ENCODE results near the gene PRKG2. TPM values are rescaled to one million over a fixed set of nuclear protein-coding genes. Genes with fewer than 3 reads are reported as not detected.

PRKG2 gene
- total and polyA plus RNA-seq, 2 donors (not counting 3 experiments of a cell fraction or from before 2014, with no cell fraction given), result not detected

DNA sequence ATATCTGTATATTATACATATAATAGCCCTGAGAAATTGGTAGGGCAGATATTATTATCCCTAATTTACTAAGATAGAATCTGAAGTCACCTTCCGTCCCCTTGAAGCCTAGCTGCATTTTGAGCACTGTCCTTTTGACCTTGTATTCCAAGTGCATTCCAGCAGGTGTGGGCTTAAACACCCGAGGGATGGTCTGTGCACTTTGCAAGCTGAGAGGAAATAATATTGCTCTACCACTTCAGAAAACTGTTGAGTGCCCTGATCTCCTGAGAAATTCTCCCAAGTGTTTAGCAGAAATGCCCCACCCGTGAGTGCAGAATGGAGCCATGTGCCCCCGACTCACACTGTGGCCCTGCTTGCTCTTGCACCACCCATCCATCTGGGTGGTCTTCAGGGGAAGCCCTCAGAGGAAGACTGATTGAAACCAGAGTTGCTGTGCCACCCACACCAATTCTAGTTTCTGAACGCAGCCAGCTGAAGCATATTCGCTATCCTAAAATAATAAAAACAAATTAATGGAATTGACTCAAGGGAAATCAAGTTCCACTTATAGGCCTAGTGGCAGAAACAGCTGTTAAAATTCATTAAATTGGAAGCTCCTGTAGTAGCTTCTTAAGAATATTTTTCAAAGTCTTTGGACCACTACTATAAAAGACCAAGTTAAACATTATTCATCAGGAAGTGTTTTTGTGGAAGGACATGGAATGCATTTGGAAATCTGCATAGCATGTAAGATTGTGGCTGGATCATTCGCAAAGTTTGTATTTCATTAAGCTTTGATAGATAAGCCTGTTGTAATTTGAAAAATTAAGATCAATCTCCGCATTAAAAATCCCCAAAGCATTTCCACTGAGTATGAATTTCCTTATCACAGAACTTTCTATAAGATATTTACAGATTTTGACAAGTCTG is 41.3 kb upstream of the PRKG2 start:
- FAIRE-seq, result no peak

More for the DNA sequence above, 41.3 kb upstream of the PRKG2 start:
- TF ChIP-seq FOS (IDR thresholded peaks at IDR 0.05; ENCODE audit: borderline replicate concordance, insufficient read depth, low read length), result no peak
- no peak for TF ChIP-seq JUN (IDR thresholded peaks at IDR 0.05; ENCODE audit: borderline replicate concordance, insufficient read depth, insufficient read length, low read depth)
- TF ChIP-seq GATA2 (IDR thresholded peaks at IDR 0.05; ENCODE audit: insufficient read depth, insufficient read length, low read depth, low read length), result no peak
- no peak for TF ChIP-seq EZH2 (IDR thresholded peaks at IDR 0.05; ENCODE audit: borderline replicate concordance, low read depth, low read length, severe bottlenecking)
- no peak for TF ChIP-seq POLR2A (IDR thresholded peaks at IDR 0.05; ENCODE audit: low read depth, low read length)
- TF ChIP-seq, protein P1, sequence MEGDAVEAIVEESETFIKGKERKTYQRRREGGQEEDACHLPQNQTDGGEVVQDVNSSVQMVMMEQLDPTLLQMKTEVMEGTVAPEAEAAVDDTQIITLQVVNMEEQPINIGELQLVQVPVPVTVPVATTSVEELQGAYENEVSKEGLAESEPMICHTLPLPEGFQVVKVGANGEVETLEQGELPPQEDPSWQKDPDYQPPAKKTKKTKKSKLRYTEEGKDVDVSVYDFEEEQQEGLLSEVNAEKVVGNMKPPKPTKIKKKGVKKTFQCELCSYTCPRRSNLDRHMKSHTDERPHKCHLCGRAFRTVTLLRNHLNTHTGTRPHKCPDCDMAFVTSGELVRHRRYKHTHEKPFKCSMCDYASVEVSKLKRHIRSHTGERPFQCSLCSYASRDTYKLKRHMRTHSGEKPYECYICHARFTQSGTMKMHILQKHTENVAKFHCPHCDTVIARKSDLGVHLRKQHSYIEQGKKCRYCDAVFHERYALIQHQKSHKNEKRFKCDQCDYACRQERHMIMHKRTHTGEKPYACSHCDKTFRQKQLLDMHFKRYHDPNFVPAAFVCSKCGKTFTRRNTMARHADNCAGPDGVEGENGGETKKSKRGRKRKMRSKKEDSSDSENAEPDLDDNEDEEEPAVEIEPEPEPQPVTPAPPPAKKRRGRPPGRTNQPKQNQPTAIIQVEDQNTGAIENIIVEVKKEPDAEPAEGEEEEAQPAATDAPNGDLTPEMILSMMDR (IDR thresholded peaks at IDR 0.05; ENCODE audit: extremely low read depth in 1 of 2, insufficient read depth in 1 of 2, low read depth in 1 of 2, low read length in 2 of 2), result no peak
- TF ChIP-seq, protein P2, sequence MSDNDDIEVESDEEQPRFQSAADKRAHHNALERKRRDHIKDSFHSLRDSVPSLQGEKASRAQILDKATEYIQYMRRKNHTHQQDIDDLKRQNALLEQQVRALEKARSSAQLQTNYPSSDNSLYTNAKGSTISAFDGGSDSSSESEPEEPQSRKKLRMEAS (IDR thresholded peaks at IDR 0.05; ENCODE audit: insufficient read depth, insufficient read length), result no peak
- no peak for TF ChIP-seq MYC (IDR thresholded peaks at IDR 0.05; ENCODE audit: low read depth, low read length)
- TF ChIP-seq POLR2AphosphoS5 (IDR thresholded peaks at IDR 0.05; ENCODE audit: insufficient read depth, low read depth, low read length), result no peak
- Histone ChIP-seq H3K4me3 (replicated peaks in 1 of 3; ENCODE audit: insufficient read depth in 1 of 3, low read depth in 1 of 3, low read length in 3 of 3) (no peak overlapping the region), H3K4me2 (ENCODE audit: insufficient read depth, low read length) (no peak overlapping the region), H3K27ac (ENCODE audit: insufficient read depth, low read depth, low read length) (no peak overlapping the region), H3K9me3 (replicated peaks; ENCODE audit: control insufficient read depth, insufficient read depth, low read length) (no peaks in the 10 kb centered on the region), H3K9ac (replicated peaks; ENCODE audit: extremely low read depth, insufficient read depth, low read length) (no peak overlapping the region), H3K9me1 (replicated peaks; ENCODE audit: control insufficient read depth, extremely low read depth, insufficient read depth, low read length) (no peaks in the 10 kb centered on the region), H3K4me1 (ENCODE audit: control insufficient read depth, extremely low read depth, insufficient read depth, low read length) (no peaks in the 10 kb centered on the region), H3K36me3 (ENCODE audit: control insufficient read depth in 2 of 2, extremely low read depth in 1 of 2, insufficient read depth in 2 of 2, low read length in 2 of 2) (no peaks in the 10 kb centered on the region), H3K79me2 (ENCODE audit: control insufficient read depth, insufficient read depth, low read length) (no peaks in the 10 kb centered on the region), H2AFZ (ENCODE audit: low read depth, low read length) (no peak overlapping the region), H4K20me1 (replicated peaks; ENCODE audit: control insufficient read depth, extremely low read depth, insufficient read depth, low read length) (no peaks in the 10 kb centered on the region), H3K27me3 (ENCODE audit: control insufficient read depth in 2 of 2, insufficient read depth in 2 of 2, low read length in 2 of 2) (no peaks in the 10 kb centered on the region)
- ChIA-PET POLR2A (no interaction called here), CTCF (no interaction called here)
- no peak for DNase-seq (ENCODE audit: low read depth, low spot score)
- dilution Hi-C loops (cut with MboI; ENCODE audit: extremely low pct_ligation_motif_present, low sequenced_read_pairs) (no loop called here), intact Hi-C loops (cut with micrococcal nuclease) (no loop called here)
- no TSS peak for BruUV-seq (replicated peaks)

Data from endothelial cell of umbilical vein (primary cell).